Subcutaneous abdominal adipose tissue (tissue), 5 donors: ENCODE measurements around the gene JMJD7.
A peak's percentile ranks its signal among the peaks of the same experiment; 100 is the strongest.

Source experiments
- H3K27ac ChIP-seq: one replicate; pipeline ENCODE4 v1.7.0; 2013; ENCODE audit warnings: low read depth, mild to moderate bottlenecking, inconsistent platforms, low read length, moderate library complexity
- H3K27me3 ChIP-seq, 5 donors: one replicate each; pipeline ENCODE4 v1.7.0; 2013; ENCODE audit warnings: low read length in 5 of 5, inconsistent platforms in 1 of 5; ENCODE audit not compliant: control insufficient read depth in 5 of 5, insufficient read depth in 4 of 5
- H3K36me3 ChIP-seq, 5 donors: one replicate each; pipeline ENCODE4 v1.7.0; 2013; ENCODE audit warnings: low read length in 5 of 5; ENCODE audit not compliant: control insufficient read depth in 5 of 5, insufficient read depth in 5 of 5
- H3K4me1 ChIP-seq, 5 donors: one replicate each; pipeline ENCODE4 v1.7.0; 2013; ENCODE audit warnings: low read length in 5 of 5, mild to moderate bottlenecking in 3 of 5, moderate library complexity in 1 of 5; ENCODE audit not compliant: control insufficient read depth in 5 of 5, insufficient read depth in 5 of 5
- H3K4me3 ChIP-seq, 5 donors: one replicate each; pipeline ENCODE4 v1.7.0; 2013; ENCODE audit warnings: low read length in 5 of 5, low read depth in 1 of 5
- H3K9ac ChIP-seq, 5 donors: one replicate each; pipeline ENCODE4 v1.7.0; 2013; ENCODE audit warnings: low read length in 5 of 5, mild to moderate bottlenecking in 4 of 5, moderate library complexity in 3 of 5
- H3K9me3 ChIP-seq, 5 donors: one replicate each; pipeline ENCODE4 v1.7.0; 2013; ENCODE audit warnings: low read length in 5 of 5; ENCODE audit not compliant: control insufficient read depth in 5 of 5
- donor health status: healthy.
- donor health status: healthy.
- donor health status: healthy.
- donor health status: healthy.
- donor health status: healthy.

Gene JMJD7

DNA sequence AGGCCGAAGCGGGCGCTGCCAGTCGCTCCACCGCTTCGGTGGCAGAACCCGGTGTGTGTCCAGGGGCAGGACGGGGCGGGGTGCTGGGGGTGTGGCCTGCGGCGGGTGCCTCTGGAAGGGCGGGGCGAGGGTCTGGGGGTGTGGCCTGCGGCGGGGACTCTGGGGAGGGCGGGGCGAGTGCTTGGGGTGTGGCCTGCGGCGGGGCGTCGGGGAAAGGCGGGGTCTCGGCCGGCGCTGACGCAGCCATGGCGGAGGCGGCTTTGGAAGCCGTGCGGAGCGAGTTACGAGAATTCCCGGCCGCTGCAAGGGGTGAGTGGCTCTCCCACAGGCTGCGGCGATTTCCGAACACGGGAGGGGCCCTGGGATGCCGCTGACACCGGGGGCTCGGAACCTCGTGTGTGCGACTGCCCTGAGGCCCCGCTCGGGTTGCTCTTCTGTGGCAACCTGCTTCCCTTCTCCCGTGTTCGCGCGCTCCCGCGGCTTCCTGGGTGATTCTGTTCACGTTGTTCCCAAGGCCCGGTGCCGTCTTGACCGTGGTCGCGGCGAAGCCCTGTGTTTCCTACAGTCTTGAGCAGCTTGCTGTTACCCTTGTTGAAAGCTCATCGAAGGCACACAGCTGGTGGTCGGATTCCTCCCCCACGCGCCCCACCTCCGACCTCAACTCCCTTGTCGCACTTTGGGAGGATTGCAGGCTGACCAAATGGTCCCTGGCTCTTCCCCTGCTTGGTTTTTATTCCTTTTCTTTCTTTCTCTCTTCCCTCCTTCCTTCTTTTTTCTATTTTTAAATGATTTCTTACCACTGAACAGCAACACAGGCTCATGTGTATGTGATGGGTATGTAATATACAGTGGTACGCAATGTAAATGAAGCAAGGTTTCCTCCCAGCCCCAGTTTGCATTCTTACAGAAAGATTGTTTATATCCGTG, at the start of gene JMJD7:
JMJD7 (plus strand) TSS at position 213 of the 927 bp plus-strand sequence; CDS start at position 246, 33 bp downstream.
- peaks cover 0 to 52% (median 34%) of the 10 kb centered on the region in 5 donors for H3K36me3 ChIP-seq
- peak within 1 kb of the TSS; percentile 82 to 93 (median 90) for H3K4me3 ChIP-seq
- peak within 1 kb of the TSS; percentile 78 to 93 (median 89) for H3K9ac ChIP-seq
- no peaks in the 10 kb centered on the region for H3K9me3 ChIP-seq
- no peaks in the 10 kb centered on the region for H3K27me3 ChIP-seq
- H3K27ac ChIP-seq: peak within 1 kb of the TSS; percentile 70
- peaks cover 0 to 32% (median 23%) of the 10 kb centered on the region in 5 donors for H3K4me1 ChIP-seq

DNA sequence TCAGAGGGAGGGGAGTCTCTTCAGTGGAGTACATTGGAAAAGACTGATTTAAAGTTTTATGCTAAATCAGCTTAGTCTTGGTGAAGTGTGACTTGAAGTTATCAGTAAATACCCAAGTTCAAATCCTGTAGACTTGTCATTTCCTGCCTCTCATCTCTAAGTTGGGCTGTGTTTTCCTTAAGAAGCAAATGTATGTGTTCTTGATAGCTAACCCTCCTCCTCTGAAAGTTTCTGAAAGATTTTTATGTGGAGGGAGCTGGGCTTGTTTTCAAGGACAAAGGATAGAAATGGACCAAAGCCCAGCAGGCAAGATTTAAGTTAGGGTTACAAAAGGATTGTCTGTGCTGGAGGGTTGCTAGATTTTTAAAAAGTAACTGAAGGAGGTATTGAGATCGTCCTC, 49.4 kb upstream of the JMJD7 start:
- Histone ChIP-seq H3K4me1 (peaks cover 3 to 45% (median 37%) of the 10 kb centered on the region in 5 donors), H3K36me3 (no peaks in the 10 kb centered on the region), H3K27ac (no peak overlapping the region), H3K27me3 (no peaks in the 10 kb centered on the region), H3K4me3 (no peak overlapping the region), H3K9me3 (no peaks in the 10 kb centered on the region), H3K9ac (no peak overlapping the region)

DNA sequence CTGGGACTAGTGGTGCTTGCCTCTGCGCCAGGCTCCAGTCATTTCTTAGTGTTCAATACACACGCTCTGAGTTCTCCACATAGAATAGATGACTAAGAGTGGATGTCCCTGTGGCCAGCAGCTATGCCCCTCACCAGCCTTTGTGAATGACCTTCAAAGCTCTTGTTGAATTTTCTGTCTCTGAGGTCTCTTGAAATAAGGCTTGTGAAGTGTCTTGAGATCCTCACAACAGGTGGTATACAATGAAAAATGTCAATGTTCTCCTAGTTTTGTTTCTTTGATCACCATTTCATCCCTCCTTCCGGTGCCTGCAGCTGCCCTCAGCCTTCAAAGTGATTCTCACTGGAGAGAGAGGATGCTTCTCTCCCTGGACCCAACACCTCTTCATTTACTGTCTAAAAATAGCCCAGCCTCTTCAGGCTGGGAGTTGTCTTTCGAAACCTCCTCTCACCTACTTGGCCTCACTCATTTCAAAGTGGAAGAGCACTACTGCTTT, 48.2 kb upstream of the JMJD7 start:
- no peaks in the 10 kb centered on the region for H3K9me3 ChIP-seq
- H3K36me3 ChIP-seq: no peaks in the 10 kb centered on the region
- no peaks in the 10 kb centered on the region for H3K27me3 ChIP-seq
- peak overlapping the region in 1 of 5 donors; percentile 2 for H3K9ac ChIP-seq
- peaks cover 3 to 36% (median 30%) of the 10 kb centered on the region in 5 donors for H3K4me1 ChIP-seq
- H3K4me3 ChIP-seq: no peak overlapping the region
- no peak overlapping the region for H3K27ac ChIP-seq

DNA sequence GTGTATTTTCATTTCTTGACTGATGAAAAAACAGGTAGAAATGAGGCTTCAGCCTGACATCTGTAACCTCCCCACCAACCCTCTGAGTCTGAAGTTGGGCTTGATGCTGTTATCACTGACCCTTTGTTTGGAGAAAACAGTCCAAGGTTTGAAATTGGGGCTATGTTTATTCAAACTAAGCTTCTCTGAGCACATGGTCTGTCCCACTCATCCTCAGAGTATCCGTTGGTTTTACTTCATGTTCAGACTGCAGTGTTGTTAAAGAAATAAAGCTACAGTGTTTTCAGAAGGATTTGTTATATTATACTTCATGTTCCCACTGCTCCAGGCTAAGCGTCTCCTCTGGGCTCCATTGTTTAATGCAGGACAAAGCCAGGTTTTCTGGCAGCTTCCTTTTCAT, 47.6 kb upstream of the JMJD7 start:
- no peak overlapping the region for H3K4me3 ChIP-seq
- no peaks in the 10 kb centered on the region for H3K9me3 ChIP-seq
- H3K9ac ChIP-seq: peak overlapping the region in 1 of 5 donors; percentile 2
- peaks cover 1 to 31% (median 24%) of the 10 kb centered on the region in 5 donors for H3K4me1 ChIP-seq
- no peaks in the 10 kb centered on the region for H3K36me3 ChIP-seq
- no peak overlapping the region for H3K27ac ChIP-seq
- no peaks in the 10 kb centered on the region for H3K27me3 ChIP-seq

DNA sequence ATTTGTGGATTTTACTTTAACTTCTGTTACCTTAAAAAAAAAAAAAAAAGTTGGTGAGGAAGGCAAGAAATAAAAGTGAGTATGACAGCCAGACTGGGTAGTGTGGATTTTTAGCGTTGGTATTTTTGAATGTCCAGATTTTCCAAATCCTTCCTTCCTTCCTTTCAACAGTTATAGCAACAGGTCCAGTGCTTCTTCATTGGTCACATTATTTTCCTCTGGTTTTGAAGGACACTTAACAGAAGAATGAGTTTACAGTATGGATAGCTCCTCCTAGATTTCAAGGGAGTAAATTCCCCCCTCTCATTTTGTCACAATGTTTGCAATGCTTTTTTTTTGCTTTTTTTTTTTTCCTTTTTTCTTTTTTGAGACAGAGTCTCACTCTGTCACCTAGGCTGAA, 47.2 kb upstream of the JMJD7 start:
- Histone ChIP-seq H3K27me3 (no peaks in the 10 kb centered on the region), H3K9ac (no peak overlapping the region), H3K4me1 (peaks cover 1 to 26% (median 20%) of the 10 kb centered on the region in 5 donors), H3K4me3 (no peak overlapping the region), H3K9me3 (no peaks in the 10 kb centered on the region), H3K27ac (no peak overlapping the region), H3K36me3 (no peaks in the 10 kb centered on the region)

DNA sequence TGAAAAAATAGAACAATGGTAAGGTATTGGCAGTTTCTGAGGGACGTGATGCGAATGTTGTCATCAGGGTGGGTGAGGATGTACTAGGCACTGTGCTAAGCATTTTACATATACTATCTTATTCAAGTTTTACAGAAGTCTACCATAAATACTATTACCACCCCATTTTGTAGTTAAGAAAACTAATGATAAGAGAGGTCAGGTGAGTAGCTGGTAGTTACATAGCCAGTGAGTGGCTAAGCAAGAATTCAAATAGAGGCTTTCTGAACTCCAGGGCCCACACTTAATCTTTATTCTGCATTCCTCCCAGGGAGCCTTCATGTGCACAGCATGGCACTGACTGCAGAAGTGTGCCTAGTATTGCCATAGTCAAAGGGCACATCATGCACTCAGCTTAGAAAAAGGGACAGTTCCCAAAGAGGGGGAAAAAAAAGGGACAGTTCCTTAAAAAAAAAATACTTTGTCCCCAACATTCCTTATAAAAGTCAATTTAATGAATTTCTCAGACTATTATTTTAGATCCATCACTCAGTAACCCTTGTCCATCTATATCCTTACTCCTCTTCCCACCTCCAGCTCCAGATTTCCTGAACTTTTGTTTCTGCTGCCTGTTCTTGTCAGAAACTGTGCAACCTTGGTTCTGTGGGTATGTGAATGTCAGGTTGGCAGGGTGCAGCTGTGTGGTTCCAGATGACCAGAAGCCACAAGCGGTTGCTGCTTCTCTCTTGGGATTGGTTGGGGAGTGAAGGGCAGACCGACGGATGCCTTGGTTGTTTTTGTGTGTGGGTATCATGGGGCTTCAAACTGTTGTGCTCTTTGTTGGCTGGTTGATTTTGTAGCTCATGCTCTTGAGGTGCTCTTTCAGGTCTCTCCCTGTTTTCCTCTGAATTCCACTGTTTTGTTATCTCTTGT, 45.3 kb upstream of the JMJD7 start:
- Histone ChIP-seq H3K27me3 (no peaks in the 10 kb centered on the region), H3K9me3 (no peaks in the 10 kb centered on the region), H3K4me3 (no peak overlapping the region), H3K4me1 (peaks cover 1 to 14% (median 12%) of the 10 kb centered on the region in 5 donors), H3K9ac (no peak overlapping the region), H3K36me3 (no peaks in the 10 kb centered on the region), H3K27ac (no peak overlapping the region)

DNA sequence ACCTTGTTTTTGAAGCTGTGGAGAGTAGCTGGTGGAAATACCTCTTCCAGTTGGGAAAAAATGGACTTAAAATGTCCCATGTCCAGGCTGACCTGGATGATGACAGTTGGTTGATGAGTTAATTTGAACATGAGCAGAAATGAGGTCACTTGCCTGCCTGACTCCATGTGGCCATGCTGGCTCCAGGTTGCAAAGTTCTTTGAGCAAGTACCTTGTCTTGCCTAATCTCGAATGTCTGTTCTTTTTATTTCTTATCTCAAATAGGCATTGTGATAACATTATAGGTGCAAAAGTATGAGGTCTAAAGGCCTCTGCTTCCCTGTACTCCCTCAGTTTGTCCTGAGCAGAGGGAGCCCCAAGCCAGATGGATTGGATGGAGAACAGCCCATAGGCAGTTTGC, 44.6 kb upstream of the JMJD7 start:
- Histone ChIP-seq H3K9ac (no peak overlapping the region), H3K4me3 (no peak overlapping the region), H3K27me3 (no peaks in the 10 kb centered on the region), H3K9me3 (no peaks in the 10 kb centered on the region), H3K4me1 (peaks cover 1 to 14% (median 12%) of the 10 kb centered on the region in 5 donors), H3K36me3 (no peaks in the 10 kb centered on the region), H3K27ac (no peak overlapping the region)

DNA sequence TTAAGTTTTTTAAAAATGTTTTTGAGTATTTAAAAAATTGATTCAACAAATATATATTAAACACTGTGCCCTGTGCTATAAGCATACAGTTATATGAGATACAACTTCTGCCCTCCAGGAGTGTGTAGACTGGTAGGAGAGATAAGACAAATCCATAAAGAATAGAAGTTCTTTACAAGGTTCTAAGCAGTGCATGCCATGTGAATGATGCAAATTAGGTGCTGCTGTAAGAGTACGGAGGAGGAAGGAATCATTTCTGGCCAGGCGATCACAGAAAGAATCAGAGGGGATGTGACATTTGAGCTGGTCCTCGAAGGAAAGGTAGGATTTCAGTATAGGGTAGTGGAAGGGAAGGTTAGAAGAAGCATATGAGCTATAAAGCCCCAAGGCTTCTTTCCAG, 39.6 kb upstream of the JMJD7 start:
- Histone ChIP-seq H3K4me1 (peaks cover 10 to 40% (median 26%) of the 10 kb centered on the region in 5 donors), H3K27ac (no peak overlapping the region), H3K36me3 (no peaks in the 10 kb centered on the region), H3K27me3 (no peaks in the 10 kb centered on the region), H3K9ac (no peak overlapping the region), H3K9me3 (no peaks in the 10 kb centered on the region), H3K4me3 (no peak overlapping the region)

DNA sequence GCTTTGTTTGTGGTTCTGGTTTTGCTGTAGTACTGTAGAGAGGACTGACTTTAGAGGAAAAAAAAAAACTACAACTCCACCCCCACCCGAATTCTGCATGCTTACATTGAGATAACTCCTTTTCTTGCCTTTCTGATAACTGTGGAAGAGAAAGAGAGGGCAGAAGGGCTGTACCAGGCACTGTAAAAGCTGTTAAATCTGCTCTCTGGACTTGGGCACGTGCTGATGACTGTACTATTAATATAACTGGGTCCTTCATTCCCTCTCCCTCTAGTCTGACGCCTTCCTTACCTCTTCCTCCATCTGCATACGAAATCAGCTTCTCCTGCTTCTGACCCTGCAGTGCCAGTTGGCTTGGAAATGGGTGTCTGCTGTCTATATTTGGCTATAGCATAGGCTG, 38.7 kb upstream of the JMJD7 start:
- no peak overlapping the region for H3K9ac ChIP-seq
- H3K36me3 ChIP-seq: no peaks in the 10 kb centered on the region
- H3K9me3 ChIP-seq: no peaks in the 10 kb centered on the region
- no peak overlapping the region for H3K4me3 ChIP-seq
- H3K27ac ChIP-seq: no peak overlapping the region
- H3K27me3 ChIP-seq: no peaks in the 10 kb centered on the region
- H3K4me1 ChIP-seq: peaks cover 10 to 40% (median 26%) of the 10 kb centered on the region in 5 donors
